A673 (cell line): Measurements from ENCODE around the gene RAPGEF3. TPM values are rescaled to one million over a fixed set of nuclear protein-coding genes. Genes with fewer than 3 reads are reported as not detected.
A peak's percentile ranks its signal among the peaks of the same experiment; 100 is the strongest.

Source experiments
- BruUV-seq: library from RNA; stranded (reverse); fragments of 400-500 nt; replicated peaks from 2 replicates; lab custom pipeline; 2021; lab: Mats Ljungman, UMichigan
- CTCF ChIA-PET: fragments of 300-600 bp; sonication (Branson Sonifier 250); formaldehyde crosslinking; loops from one replicate; lab custom pipeline; 2022; ENCODE audit warnings: antibody characterized with exemption; lab: Charles Lee
- POLR2A ChIA-PET: fragments of 300-600 bp; sonication (Branson Sonifier 250); formaldehyde crosslinking; loops from one replicate; lab custom pipeline; 2022; ENCODE audit warnings: antibody characterized with exemption; ENCODE audit not compliant: low non-redundant PET; lab: Charles Lee
- DNase-seq: peaks from one replicate; pipeline ENCODE4 v3.0.0-alpha.2; 2015; ENCODE audit warnings: low spot score
- H3K27ac ChIP-seq: fragments of 200-600 bp; sonication (generic); 2 replicates; pipeline ENCODE4 v1.5.1; 2016; ENCODE audit warnings: mixed run types, low read depth, mild to moderate bottlenecking, mixed read lengths, antibody characterized with exemption, low read length; ENCODE audit not compliant: poor library complexity, severe bottlenecking
- H3K27me3 ChIP-seq: fragments of 200-600 bp; sonication (generic); replicated peaks from 2 replicates; pipeline ENCODE4 v1.6.1; 2017; ENCODE audit warnings: mixed run types, low read depth, mild to moderate bottlenecking, mixed read lengths, antibody characterized with exemption, low read length; ENCODE audit not compliant: insufficient read depth, poor library complexity
- H3K36me3 ChIP-seq: fragments of 200-600 bp; sonication (generic); 2 replicates; pipeline ENCODE4 v1.6.1; 2016; ENCODE audit warnings: mixed run types, mild to moderate bottlenecking, mixed read lengths, antibody characterized with exemption, low read length; ENCODE audit not compliant: insufficient read depth, poor library complexity, severe bottlenecking
- H3K4me1 ChIP-seq: fragments of 200-600 bp; sonication (generic); 2 replicates; pipeline ENCODE4 v1.6.1; 2017; ENCODE audit warnings: mixed run types, mild to moderate bottlenecking, mixed read lengths, antibody characterized with exemption, low read length; ENCODE audit not compliant: insufficient read depth, poor library complexity, severe bottlenecking
- H3K4me3 ChIP-seq: fragments of 200-600 bp; sonication (generic); 2 replicates; pipeline ENCODE4 v1.5.1; 2016; ENCODE audit warnings: low read depth, mixed run types, mild to moderate bottlenecking, mixed read lengths, low read length; ENCODE audit not compliant: poor library complexity, severe bottlenecking
- H3K9me3 ChIP-seq: fragments of 200-600 bp; sonication (generic); 2 replicates; pipeline ENCODE4 v1.6.1; 2016; ENCODE audit warnings: mixed run types, low read depth, mild to moderate bottlenecking, mixed read lengths, antibody characterized with exemption, low read length; ENCODE audit not compliant: poor library complexity, severe bottlenecking
- EZH2 ChIP-seq: fragments of 200-600 bp; sonication (generic); IDR thresholded peaks from 2 replicates; pipeline ENCODE4 v1.6.1; 2017; ENCODE audit warnings: borderline replicate concordance, low read depth, mild to moderate bottlenecking, mixed read lengths, antibody characterized with exemption, low read length; ENCODE audit not compliant: poor library complexity, severe bottlenecking
- intact Hi-C: fragments of 100-400 bp; cut with micrococcal nuclease; formaldehyde crosslinking; loops from one replicate; pipeline ENCODE4 v1.10.0; 2022; ENCODE audit not compliant: unreplicated experiment
- total RNA-seq: library from RNA; stranded (reverse); gene quantifications from 2 replicates; pipeline ENCODE4 v1.2.3, GENCODE V29; 2021
- TF ChIP-seq, protein P1 (sequence below): fragments of 300-800, 200-600 bp; sonication (generic); conservative IDR thresholded peaks from 2 replicates; pipeline ENCODE4 v1.5.1; 2017; ENCODE audit warnings: low read depth, mild to moderate bottlenecking, antibody characterized with exemption, low read length, moderate library complexity, mixed read lengths

RAPGEF3 gene
- total RNA-seq, 1 experiment from 2014 or later, result 4.3 TPM

DNA sequence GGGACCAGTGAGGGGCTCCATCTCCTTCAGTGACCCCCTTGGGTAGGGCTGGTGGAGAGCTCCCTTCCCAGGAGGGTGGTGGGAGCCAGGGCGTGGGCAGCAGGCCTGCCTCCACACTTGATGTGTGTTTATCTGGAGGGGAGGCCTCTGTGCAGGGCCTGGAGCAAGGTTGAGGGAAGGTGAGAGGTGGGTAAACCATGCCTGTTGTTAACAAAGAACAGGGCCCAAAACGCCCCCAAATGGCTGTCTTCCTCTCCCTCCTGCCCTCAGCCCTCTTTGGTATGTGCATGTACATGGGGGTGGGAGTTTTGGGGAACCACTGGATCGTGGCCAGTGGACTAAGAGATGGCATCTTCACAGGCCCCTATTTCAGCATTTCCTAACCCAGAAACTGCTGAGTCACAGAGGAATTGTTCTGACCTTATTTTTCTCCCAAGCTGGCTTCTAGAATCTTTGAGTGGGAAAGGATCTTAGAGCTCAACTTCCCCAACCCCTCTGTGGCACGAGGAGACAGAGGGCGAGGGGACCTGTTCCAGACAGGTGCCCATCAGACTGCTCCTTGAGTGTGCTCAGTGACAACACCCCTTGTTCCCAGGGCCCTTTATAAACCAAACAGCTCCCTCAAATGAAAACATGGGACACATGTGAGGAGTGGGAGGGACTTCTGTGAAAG is 17.9 kb upstream of the RAPGEF3 start:
- no peak for DNase-seq
- intact Hi-C loops, result loop anchor here (5.0 kb wide), 2 partner anchors 34 to 124 kb away; no protein-coding TSS in a partner anchor
- no TSS peak for BruUV-seq

DNA sequence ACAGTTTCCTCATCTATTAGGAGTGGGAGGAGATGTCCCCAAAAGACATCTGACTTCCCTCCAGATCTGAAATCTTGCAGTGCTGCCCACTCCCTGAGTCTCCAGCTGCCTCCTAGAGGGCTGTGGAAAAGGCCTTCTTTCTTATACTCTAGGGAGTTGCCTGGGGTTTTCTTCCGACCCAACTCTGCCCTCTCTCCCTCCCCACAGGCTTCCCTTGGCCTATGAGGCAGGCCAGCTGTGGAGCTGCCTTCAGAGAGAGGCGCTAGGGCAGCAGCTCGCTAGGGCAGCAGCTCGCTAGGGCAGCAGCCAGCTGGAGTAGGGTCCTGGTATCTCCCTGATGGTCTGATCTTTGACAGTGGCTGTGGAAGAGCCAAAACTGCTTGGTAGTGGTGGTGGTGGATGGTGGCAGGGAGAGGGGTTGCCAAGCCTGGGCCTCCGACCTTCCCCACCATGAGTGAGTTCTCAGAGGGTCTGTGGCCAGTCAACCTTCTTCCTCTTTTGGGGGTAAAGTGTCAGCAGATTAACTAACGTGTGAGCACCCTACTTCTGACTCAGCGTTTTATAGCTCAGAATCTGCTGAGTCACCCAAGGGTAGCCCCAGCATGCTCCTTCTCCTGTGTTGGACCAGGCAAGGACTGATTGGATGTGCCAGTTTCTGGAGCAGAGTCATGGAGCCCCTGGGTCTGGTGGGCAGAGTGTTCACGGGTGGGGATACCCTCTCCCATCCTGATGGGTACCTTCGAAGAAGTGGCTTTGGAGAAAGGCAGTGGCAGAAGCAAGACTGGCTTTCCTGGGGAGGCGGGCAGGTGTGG is 16.6 kb upstream of the RAPGEF3 start:
- H3K4me1 ChIP-seq, result peaks cover 45% of the 10 kb centered on the region
- ChIA-PET CTCF (interaction anchor here (0.7 to 0.9 kb wide), 2 partner anchors 20 to 69 kb away, joined by 3 read pairs; partner anchors contain the start of gene RPAP3), POLR2A (no interaction called here)
- H3K27ac ChIP-seq, result peak overlapping the region; percentile 74
- no peak overlapping the region for H3K4me3 ChIP-seq
- TF ChIP-seq, protein P1, sequence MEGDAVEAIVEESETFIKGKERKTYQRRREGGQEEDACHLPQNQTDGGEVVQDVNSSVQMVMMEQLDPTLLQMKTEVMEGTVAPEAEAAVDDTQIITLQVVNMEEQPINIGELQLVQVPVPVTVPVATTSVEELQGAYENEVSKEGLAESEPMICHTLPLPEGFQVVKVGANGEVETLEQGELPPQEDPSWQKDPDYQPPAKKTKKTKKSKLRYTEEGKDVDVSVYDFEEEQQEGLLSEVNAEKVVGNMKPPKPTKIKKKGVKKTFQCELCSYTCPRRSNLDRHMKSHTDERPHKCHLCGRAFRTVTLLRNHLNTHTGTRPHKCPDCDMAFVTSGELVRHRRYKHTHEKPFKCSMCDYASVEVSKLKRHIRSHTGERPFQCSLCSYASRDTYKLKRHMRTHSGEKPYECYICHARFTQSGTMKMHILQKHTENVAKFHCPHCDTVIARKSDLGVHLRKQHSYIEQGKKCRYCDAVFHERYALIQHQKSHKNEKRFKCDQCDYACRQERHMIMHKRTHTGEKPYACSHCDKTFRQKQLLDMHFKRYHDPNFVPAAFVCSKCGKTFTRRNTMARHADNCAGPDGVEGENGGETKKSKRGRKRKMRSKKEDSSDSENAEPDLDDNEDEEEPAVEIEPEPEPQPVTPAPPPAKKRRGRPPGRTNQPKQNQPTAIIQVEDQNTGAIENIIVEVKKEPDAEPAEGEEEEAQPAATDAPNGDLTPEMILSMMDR, result no peak
- no peak for TF ChIP-seq EZH2
- peak; percentile 46 for DNase-seq
- peaks cover 4% of the 10 kb centered on the region for H3K36me3 ChIP-seq
- no TSS peak for BruUV-seq
- intact Hi-C loops, result loop anchor here (5.0 kb wide), 2 partner anchors 33 to 123 kb away; no protein-coding TSS in a partner anchor
- H3K27me3 ChIP-seq, result no peaks in the 10 kb centered on the region
- H3K9me3 ChIP-seq, result no peaks in the 10 kb centered on the region

More for the DNA sequence above, 17.9 kb upstream of the RAPGEF3 start:
- H3K27me3 ChIP-seq, result no peaks in the 10 kb centered on the region
- no peaks in the 10 kb centered on the region for H3K9me3 ChIP-seq
- ChIA-PET POLR2A (interaction anchor here (0.6 kb wide), 1 partner anchor 40 kb away, joined by 3 read pairs; no protein-coding TSS in a partner anchor), CTCF (interaction anchor here (0.9 to 1.3 kb wide), 2 partner anchors 35 to 71 kb away, joined by 3 read pairs; partner anchors contain the start of gene RPAP3)
- peaks cover 6% of the 10 kb centered on the region for H3K36me3 ChIP-seq
- TF ChIP-seq EZH2, result no peak
- TF ChIP-seq, protein P1, result no peak
- H3K4me3 ChIP-seq, result no peak overlapping the region
- H3K4me1 ChIP-seq, result peaks cover 40% of the 10 kb centered on the region
- peak overlapping the region; percentile 74 for H3K27ac ChIP-seq

DNA sequence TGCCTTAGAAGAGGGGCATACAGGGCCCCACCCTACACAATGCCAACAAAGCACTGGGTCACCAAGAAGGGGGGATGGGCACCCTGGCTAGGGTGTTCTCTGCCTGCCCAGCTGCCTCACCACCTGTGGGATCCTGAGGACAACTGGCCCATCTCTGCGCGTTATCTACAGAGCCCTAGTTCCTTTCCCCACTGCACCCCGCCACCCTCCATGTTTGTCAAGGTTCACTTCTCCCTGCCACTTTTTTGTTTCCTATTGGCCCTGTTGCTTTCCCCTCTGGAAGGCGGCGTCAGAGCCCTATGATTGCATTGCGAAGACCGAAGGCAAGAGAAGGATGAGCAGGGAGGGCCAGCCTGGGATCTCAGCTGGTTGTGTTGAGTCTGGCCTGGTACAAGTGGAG is 16.0 kb upstream of the RAPGEF3 start:
- BruUV-seq, result no TSS peak
- Histone ChIP-seq H3K36me3 (no peaks in the 10 kb centered on the region), H3K4me3 (peak overlapping the region; percentile 88), H3K4me1 (peaks cover 51% of the 10 kb centered on the region), H3K27ac (peak overlapping the region; percentile 74), H3K9me3 (no peaks in the 10 kb centered on the region), H3K27me3 (no peaks in the 10 kb centered on the region)
- TF ChIP-seq EZH2, result no peak
- TF ChIP-seq, protein P1, result no peak
- intact Hi-C loops, result loop anchor here (5.0 kb wide), 2 partner anchors 32 to 122 kb away; no protein-coding TSS in a partner anchor
- POLR2A ChIA-PET, result no interaction called here
- CTCF ChIA-PET, result no interaction called here
- DNase-seq, result no peak
